Measurements from ENCODE around the gene BBS2.

Gene BBS2

DNA sequence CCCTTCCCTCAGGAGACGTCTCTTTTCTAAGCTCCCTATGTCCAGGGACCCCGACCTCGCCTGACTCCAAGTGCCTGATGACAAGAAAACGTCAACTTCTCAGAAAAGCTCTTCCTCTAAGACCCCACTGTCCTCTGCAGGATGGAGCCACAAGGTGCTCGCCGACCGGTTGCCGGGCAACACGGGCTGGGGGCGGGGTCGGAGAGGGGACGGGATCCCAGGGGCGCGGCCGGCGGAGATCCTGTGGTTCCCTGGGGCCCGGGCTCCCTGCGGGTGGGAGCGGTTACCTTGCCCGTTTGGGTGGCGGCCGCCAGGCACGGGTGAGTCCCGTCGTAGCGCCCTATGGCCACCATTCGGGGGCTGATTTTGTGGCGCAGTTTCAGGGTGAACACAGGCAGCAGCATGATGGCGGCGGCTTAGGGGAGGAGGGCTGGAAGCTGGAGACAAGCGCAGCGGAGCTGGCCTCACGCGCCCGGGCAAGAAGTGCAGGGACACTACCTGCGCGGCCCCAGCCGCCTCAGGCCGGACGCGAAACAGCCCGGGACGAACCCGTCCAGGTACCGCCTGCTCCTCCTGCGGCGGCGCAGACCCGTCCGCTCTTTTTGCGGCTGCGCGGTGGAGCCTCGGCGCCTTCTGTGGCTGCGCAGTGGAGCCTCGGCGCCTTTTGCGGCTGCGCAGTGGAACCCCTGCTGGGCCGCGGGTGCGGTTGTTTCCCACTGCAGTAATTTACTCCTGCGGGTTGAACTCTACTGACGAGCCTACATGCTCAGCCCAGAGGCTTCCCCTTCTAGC, at the start of gene BBS2:
Gene BBS2 (minus strand): TSS at position 566 of the 792 bp plus-strand sequence. CDS start 162 bp downstream, at position 404.
- peak; percentile 90 to 92 for DNase-seq

GRCh38 chr16:56564793-56565477, 45.1 kb upstream of the BBS2 start, which contains the start of gene MT4:
TSS of gene MT4 (plus strand) at chr16:56565073. CDS start at chr16:56565129, 56 bp downstream.
- no peak for DNase-seq

- DNase-seq: no peak
Measured at GRCh38 chr16:56561126-56561525, 41.3 kb upstream of the BBS2 start.

- no peak for DNase-seq
Measured at GRCh38 chr16:56560447-56560846, 40.6 kb upstream of the BBS2 start.

DNA sequence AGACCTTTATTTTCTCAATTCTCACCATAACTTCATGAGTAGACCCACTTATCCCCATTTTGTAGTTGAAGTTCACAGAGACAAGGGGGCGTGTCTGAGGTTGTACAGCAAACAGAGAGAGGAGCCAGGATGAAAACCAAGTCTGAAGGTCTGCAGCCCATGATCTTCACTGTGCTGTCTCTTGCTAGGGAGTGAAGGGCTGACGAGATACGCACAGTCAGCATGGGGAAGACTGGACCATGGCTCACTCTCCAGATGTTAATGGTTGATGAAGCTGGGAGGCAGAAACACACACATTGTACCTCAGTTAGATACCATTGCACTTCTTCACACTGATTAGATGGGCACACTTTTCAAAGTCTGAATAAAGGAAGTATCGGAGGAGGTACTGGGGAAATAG, 39.3 kb upstream of the BBS2 start:
- DNase-seq: no peak

- DNase-seq: no peak
Measured at GRCh38 chr16:56558024-56558747, 38.4 kb upstream of the BBS2 start.

GRCh38 chr16:56554441-56554840, 34.6 kb upstream of the BBS2 start:
- no peak for DNase-seq

GRCh38 chr16:56551796-56552738, 32.2 kb upstream of the BBS2 start:
- no peak for DNase-seq

DNA sequence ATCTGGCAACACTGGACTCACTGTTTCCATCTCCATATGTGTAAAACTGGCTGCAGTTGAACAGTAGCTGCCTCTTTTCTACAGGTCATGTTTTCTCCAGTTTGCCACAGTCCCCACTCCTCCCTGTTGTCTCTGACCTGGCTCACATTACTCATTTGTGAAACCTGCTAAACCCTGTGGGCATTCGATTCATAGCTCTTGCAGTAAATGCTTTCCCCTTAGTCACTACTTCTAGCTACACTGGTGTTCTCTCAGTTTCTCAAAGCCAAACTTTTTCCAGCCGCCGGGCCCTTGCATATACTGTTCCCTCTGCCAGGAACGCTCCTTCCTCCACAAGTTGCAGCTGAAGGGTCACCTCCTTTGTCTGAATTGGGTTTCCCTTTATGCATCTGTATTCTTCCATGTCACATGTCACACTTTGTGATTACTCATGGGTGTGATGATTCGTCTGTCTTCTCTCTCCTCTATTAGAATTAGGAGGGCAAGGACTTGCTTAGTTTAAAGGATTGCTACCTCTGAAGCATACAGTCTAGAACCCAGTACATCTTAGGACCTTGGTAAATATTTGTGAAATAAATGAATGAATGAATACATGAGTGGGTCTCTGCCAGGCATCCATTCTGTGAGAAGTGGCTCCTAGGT, 30.0 kb upstream of the BBS2 start:
- no peak for DNase-seq

DNA sequence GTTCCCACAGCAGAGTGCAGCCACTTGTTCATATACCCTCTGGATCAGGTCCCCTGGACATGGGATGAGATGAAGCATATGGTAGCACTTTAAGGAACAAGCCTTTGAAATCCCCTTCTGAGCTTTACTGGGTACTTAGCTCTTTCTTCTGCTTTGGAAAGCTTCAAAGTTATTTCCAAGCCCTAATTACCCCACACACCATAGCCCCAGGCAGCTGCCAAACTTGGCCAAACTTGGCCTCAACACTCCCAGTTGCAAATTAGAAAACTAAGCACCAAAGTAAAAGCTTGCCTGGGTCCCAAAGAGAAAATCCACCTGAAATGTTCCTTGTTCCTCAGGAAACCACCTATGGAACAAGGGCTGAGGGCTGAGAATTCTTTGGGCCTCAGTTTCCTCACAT, 29.3 kb upstream of the BBS2 start:
- DNase-seq: no peak

- DNase-seq: no peak
Measured at GRCh38 chr16:56547949-56548567, 28.2 kb upstream of the BBS2 start.

DNA sequence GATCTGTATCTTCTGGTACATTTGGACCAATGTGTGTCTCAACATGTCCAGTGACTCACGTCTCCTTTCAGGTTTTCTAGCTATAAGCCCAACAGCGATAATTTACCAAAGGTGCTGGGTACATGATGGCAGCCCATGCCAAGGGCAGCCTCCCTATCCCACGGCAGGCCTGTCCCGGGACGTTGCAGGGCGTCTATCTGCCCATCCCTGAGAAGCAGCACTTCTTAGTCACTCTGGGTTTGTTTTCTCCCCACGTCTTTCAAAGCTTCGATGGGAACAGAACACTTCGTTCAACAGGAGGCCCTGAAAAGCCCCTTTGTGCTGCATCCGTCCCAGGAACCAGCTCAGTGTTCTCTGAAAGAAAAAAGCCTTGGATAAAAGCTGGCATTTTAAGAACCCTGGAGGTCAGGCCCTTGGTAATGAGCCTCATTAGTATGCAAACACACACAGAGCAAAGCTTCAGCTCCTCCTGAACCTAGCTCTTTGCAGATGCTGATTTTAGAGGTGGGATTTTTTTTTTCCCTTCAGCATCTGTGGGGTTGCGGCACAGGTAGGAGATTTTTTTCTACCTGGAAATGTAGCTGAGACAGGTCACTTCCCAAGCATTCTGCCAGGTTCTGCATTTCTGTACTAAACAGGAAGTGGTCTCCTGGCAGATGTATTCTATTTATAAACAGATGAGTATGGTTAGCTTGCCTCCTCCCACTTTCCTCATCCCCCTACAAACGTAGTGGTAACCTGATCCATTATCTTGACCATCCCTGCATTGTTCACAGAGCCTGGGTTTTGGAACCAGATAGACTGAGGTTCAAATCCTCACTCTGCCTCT, 27.5 kb upstream of the BBS2 start:
- DNase-seq: no peak

DNA sequence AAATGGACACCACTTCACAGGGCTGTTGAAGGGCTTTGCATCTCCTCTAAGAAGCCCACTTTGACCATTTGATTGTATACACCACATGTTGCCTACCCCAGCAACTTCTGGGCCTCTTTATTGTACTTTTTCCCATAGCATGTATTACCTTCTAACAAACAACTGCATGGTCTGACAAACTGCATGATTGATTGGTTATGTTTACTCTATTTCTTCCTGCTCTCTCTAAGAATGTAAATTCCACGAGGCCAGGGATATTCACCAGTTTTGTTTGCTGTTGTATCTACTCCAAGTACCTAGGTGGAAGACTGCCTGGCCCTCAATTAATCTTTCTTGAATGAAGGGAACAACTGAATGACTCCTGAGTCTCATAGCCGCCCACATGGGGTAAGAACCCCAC, 22.2 kb upstream of the BBS2 start:
- no peak for DNase-seq

DNA sequence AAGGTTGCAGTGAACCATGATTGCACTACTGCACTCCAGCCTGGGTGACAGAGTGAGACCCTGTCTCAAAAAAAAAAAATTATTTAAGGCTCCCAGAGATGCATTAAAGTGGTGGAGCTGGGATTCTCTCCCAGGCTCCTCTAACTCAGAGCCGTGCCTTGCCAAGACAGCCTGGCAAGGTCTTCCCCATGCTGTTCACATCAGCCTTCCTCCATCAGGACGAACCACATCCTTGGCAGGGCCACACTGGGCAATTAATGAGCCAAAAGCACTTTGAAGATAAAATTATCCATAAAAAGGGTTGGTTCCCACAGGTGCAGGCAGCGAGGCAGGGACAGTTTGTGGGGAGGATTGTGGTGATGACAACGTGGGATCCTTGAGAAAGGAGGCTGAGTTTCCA, 19.8 kb upstream of the BBS2 start:
- DNase-seq: no peak

DNA sequence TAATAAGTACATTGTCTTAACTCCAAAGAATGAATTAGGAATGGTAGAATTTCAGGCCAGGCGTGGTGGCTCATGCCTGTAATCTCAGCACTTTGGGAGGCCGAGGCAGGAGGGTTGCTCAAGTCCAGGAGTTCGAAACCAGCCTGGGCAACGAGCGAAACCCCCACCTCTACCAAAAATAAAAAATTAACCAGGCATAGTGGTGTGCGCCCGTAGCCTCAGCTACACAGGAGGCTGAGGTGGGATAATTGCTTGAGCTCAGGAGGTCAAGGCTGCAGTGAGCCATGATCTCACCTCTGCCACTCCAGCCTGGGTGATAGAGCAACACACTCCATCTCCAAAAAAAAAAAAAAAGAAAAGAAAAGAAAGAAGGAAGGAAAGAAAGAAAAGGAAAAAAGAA, 18.5 kb upstream of the BBS2 start:
- DNase-seq: no peak

DNA sequence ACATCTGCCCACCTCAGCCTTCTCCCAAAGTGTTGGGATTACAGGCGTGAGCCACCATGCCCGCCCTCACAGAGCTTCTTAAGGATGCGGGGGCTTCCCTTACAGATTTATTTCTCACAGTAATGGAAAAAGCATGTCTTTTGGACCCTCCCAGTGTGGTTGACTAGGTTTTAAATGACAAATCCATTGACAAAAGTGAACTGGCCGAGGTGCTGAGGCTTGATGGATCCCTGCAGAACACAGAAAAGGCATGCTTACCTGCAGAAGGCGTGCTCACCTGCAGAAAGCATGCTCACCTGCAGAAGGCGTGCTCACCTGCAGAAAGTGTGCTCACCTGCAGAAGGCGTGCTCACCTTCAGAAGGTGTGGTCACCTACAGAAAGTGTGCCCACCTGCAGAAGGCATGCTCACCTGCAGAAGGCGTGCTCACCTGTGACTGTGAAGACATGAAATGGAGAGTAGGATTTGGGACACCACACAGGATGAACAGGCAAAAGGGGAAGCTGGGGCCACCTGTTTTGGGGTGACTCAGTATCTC, 15.1 kb upstream of the BBS2 start:
- no peak for DNase-seq

GRCh38 chr16:56532714-56533113, 12.9 kb upstream of the BBS2 start:
- no peak for DNase-seq

DNA sequence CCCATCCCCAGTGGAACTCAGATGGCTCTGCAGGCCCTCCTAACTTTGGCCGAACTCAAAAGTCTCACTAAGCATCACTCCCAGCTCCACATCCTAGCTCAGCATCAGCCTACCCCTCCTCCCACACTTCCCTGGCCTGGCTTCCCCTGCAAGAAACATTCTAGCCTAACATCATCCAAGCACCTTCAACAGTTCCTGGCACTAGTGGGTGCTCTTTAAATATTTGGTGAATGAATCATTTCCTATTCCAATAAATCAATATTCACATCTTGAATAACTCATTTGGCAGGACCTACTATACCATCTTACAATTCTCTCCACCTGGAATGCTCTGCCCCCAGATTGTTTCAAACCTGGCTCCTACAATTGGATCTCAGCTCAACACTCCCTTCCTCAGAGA, 11.0 kb upstream of the BBS2 start:
- no peak for DNase-seq

DNA sequence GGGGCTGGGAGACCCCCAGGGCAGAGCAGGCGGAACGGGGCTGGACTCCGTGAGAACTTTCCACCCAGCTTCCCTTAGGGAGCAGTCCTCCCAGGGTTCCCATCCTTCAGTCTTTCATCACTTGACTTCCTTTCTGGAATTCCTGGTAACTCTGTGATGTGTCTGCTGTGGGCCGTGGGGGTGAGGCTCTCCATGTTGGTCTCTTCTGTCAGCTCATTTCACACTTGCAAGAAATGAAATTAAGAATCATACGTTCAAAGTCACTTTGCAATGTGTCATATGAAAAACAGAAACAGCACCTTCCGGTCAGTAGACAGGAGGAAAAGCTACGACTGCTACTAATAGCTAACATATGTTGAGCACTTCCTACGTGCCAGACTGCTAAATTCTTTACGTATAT, 5.4 kb upstream of the BBS2 start:
- no peak for DNase-seq

GRCh38 chr16:56520251-56520577, 390 bp upstream of the BBS2 start:
- DNase-seq: no peak

DNA sequence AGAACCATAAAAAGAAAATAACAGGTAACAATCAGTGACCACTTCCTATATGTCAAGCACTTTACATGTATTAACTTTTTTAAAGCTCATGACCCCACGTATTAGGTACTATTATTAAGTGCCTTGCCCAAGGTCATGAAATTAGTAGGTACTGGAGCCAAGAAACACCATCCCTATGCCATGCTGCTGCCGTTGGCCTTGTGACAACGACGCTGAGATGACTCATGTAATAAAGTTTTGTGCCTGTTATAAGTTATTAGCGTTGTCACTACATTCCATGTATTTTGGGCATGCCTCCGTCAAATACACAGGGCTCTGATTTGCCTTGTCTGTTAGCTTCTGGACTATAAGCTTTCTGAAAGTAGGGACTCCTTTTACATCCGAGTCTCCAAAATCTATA, 1.4 kb downstream of the BBS2 start:
- no peak for DNase-seq
